Measurements from ENCODE around the gene GHR. TPM values are rescaled to one million over a fixed set of nuclear protein-coding genes. Genes with fewer than 3 reads are reported as not detected.

GHR gene
- total RNA-seq, 2 experiments from 2014 or later: not detected

GRCh38 chr5:42740920-42741319, 317.7 kb downstream of the GHR start:
- Histone ChIP-seq H3K79me2 (ENCODE audit: insufficient read depth, low read depth, low read length) (no peaks in the 10 kb centered on the region), H2AFZ (ENCODE audit: low read length) (no peak overlapping the region), H3K9me2 (ENCODE audit: insufficient read depth, low read length) (no peaks in the 10 kb centered on the region), H3K36me3 (ENCODE audit: insufficient read depth, low read length) (no peaks in the 10 kb centered on the region), H3K4me2 (ENCODE audit: low read length) (no peak overlapping the region), H3K27ac (ENCODE audit: low read depth, low read length, poor library complexity, severe bottlenecking) (no peak overlapping the region), H4K20me1 (ENCODE audit: insufficient read depth, low read length) (no peaks in the 10 kb centered on the region), H3K4me1 (ENCODE audit: insufficient read depth, low read length, poor library complexity, severe bottlenecking) (no peaks in the 10 kb centered on the region), H3K4me3 (ENCODE audit: low read depth, low read length, poor library complexity, severe bottlenecking) (no peak overlapping the region), H3K9me3 (ENCODE audit: low read length) (no peaks in the 10 kb centered on the region)
- CTCF ChIA-PET (ENCODE audit: unreplicated experiment): no interaction called here
- POLR2A ChIA-PET: interaction anchor here (0.6 to 0.7 kb wide), 2 partner anchors 129 to 1455 kb away, joined by 3 read pairs; no protein-coding TSS in a partner anchor
- no peak for DNase-seq (ENCODE audit: low spot score)
- no peak for TF ChIP-seq EZH2phosphoT487 (IDR thresholded peaks at IDR 0.05; ENCODE audit: borderline replicate concordance, low read depth, low read length)
- TF ChIP-seq CTCF (conservative IDR thresholded peaks at IDR 0.05; ENCODE audit: low read length): no peak
- BruUV-seq (replicated peaks): no TSS peak
- intact Hi-C loops (cut with micrococcal nuclease; ENCODE audit: unreplicated experiment): no loop called here

GRCh38 chr5:42745426-42745825, 322.2 kb downstream of the GHR start:
- Histone ChIP-seq H3K4me1 (ENCODE audit: insufficient read depth, low read length, poor library complexity, severe bottlenecking) (no peaks in the 10 kb centered on the region), H4K20me1 (ENCODE audit: insufficient read depth, low read length) (no peaks in the 10 kb centered on the region), H3K4me3 (ENCODE audit: low read depth, low read length, poor library complexity, severe bottlenecking) (no peak overlapping the region), H3K9me3 (ENCODE audit: low read length) (no peaks in the 10 kb centered on the region), H2AFZ (ENCODE audit: low read length) (no peak overlapping the region), H3K9me2 (ENCODE audit: insufficient read depth, low read length) (no peaks in the 10 kb centered on the region), H3K36me3 (ENCODE audit: insufficient read depth, low read length) (no peaks in the 10 kb centered on the region), H3K27ac (ENCODE audit: low read depth, low read length, poor library complexity, severe bottlenecking) (no peak overlapping the region), H3K79me2 (ENCODE audit: insufficient read depth, low read depth, low read length) (no peaks in the 10 kb centered on the region), H3K4me2 (ENCODE audit: low read length) (no peak overlapping the region)
- peak; percentile 73 for TF ChIP-seq CTCF (conservative IDR thresholded peaks at IDR 0.05; ENCODE audit: low read length)
- no peak for TF ChIP-seq EZH2phosphoT487 (IDR thresholded peaks at IDR 0.05; ENCODE audit: borderline replicate concordance, low read depth, low read length)
- no TSS peak for BruUV-seq (replicated peaks)
- ChIA-PET CTCF (ENCODE audit: unreplicated experiment) (no interaction called here), POLR2A (no interaction called here)
- intact Hi-C loops (cut with micrococcal nuclease; ENCODE audit: unreplicated experiment): no loop called here
- DNase-seq (ENCODE audit: low spot score): peak; percentile 2

GRCh38 chr5:42745856-42746255, 322.6 kb downstream of the GHR start:
- Histone ChIP-seq H3K36me3 (ENCODE audit: insufficient read depth, low read length) (no peaks in the 10 kb centered on the region), H3K27ac (ENCODE audit: low read depth, low read length, poor library complexity, severe bottlenecking) (no peak overlapping the region), H3K9me2 (ENCODE audit: insufficient read depth, low read length) (no peaks in the 10 kb centered on the region), H3K79me2 (ENCODE audit: insufficient read depth, low read depth, low read length) (no peaks in the 10 kb centered on the region), H3K4me3 (ENCODE audit: low read depth, low read length, poor library complexity, severe bottlenecking) (no peak overlapping the region), H4K20me1 (ENCODE audit: insufficient read depth, low read length) (no peaks in the 10 kb centered on the region), H2AFZ (ENCODE audit: low read length) (no peak overlapping the region), H3K4me2 (ENCODE audit: low read length) (no peak overlapping the region), H3K4me1 (ENCODE audit: insufficient read depth, low read length, poor library complexity, severe bottlenecking) (no peaks in the 10 kb centered on the region), H3K9me3 (ENCODE audit: low read length) (no peaks in the 10 kb centered on the region)
- BruUV-seq (replicated peaks): no TSS peak
- CTCF ChIA-PET (ENCODE audit: unreplicated experiment): no interaction called here
- TF ChIP-seq CTCF (conservative IDR thresholded peaks at IDR 0.05; ENCODE audit: low read length) (no peak), EZH2phosphoT487 (IDR thresholded peaks at IDR 0.05; ENCODE audit: borderline replicate concordance, low read depth, low read length) (no peak)
- intact Hi-C loops (cut with micrococcal nuclease; ENCODE audit: unreplicated experiment): no loop called here
- DNase-seq (ENCODE audit: low spot score): no peak
- POLR2A ChIA-PET: no interaction called here
